ENCODE measurements around the gene CPPED1. TPM values are rescaled to one million over a fixed set of nuclear protein-coding genes. Genes with fewer than 3 reads are reported as not detected.
"Not testable (repeated sequence)": the region's sequence is repeated elsewhere in the genome, so short reads cannot be mapped to it uniquely, and the experiment has no call there.

CPPED1 gene
- total RNA-seq, 1 experiment from 2014 or later = 9.5 TPM

- no peak for DNase-seq (ENCODE audit: extremely low read depth, low read depth)
Observed at GRCh38 chr16:12802661-12803060, 1.0 kb downstream of the CPPED1 start.

GRCh38 chr16:12802048-12802447, 1.6 kb downstream of the CPPED1 start:
- DNase-seq (ENCODE audit: extremely low read depth, low read depth) = no peak

GRCh38 chr16:12801511-12802042, 2.1 kb downstream of the CPPED1 start:
- no peak for DNase-seq (ENCODE audit: extremely low read depth, low read depth)

- DNase-seq (ENCODE audit: extremely low read depth, low read depth) = no peak
Observed at GRCh38 chr16:12800817-12801216, 2.9 kb downstream of the CPPED1 start.

- DNase-seq (ENCODE audit: extremely low read depth, low read depth) = not testable (repeated sequence)
Observed at GRCh38 chr16:12799996-12800395, 3.7 kb downstream of the CPPED1 start.

GRCh38 chr16:12798846-12799245, 4.8 kb downstream of the CPPED1 start:
- no peak for DNase-seq (ENCODE audit: extremely low read depth, low read depth)

GRCh38 chr16:12798171-12798570, 5.5 kb downstream of the CPPED1 start:
- DNase-seq (ENCODE audit: extremely low read depth, low read depth) = no peak

- DNase-seq (ENCODE audit: extremely low read depth, low read depth) = no peak
Observed at GRCh38 chr16:12796498-12796897, 7.2 kb downstream of the CPPED1 start.

- DNase-seq (ENCODE audit: extremely low read depth, low read depth) = no peak
Observed at GRCh38 chr16:12794486-12795387, 8.9 kb downstream of the CPPED1 start.

GRCh38 chr16:12793865-12794240, 9.8 kb downstream of the CPPED1 start:
- DNase-seq (ENCODE audit: extremely low read depth, low read depth) = no peak

- no peak for DNase-seq (ENCODE audit: extremely low read depth, low read depth)
Observed at GRCh38 chr16:12793120-12793864, 10.4 kb downstream of the CPPED1 start.

GRCh38 chr16:12792528-12792927, 11.2 kb downstream of the CPPED1 start:
- DNase-seq (ENCODE audit: extremely low read depth, low read depth) = not testable (repeated sequence)

- no peak for DNase-seq (ENCODE audit: extremely low read depth, low read depth)
Observed at GRCh38 chr16:12791340-12791739, 12.3 kb downstream of the CPPED1 start.

- DNase-seq (ENCODE audit: extremely low read depth, low read depth) = no peak
Observed at GRCh38 chr16:12788758-12789157, 14.9 kb downstream of the CPPED1 start.

- no peak for DNase-seq (ENCODE audit: extremely low read depth, low read depth)
Observed at GRCh38 chr16:12786081-12786480, 17.6 kb downstream of the CPPED1 start.

GRCh38 chr16:12784076-12784475, 19.6 kb downstream of the CPPED1 start:
- DNase-seq (ENCODE audit: extremely low read depth, low read depth) = no peak

GRCh38 chr16:12781777-12782176, 21.9 kb downstream of the CPPED1 start:
- DNase-seq (ENCODE audit: extremely low read depth, low read depth) = no peak

- DNase-seq (ENCODE audit: extremely low read depth, low read depth) = no peak
Observed at GRCh38 chr16:12780467-12780866, 23.2 kb downstream of the CPPED1 start.

GRCh38 chr16:12778726-12779125, 25.0 kb downstream of the CPPED1 start:
- DNase-seq (ENCODE audit: extremely low read depth, low read depth) = no peak

- DNase-seq (ENCODE audit: extremely low read depth, low read depth) = no peak
Observed at GRCh38 chr16:12775656-12776236, 27.9 kb downstream of the CPPED1 start.

GRCh38 chr16:12773221-12773620, 30.5 kb downstream of the CPPED1 start:
- no peak for DNase-seq (ENCODE audit: extremely low read depth, low read depth)

All from NCI-H460 (cell line).